H9 (cell line): ENCODE results near the gene PVR. TPM values are rescaled to one million over a fixed set of nuclear protein-coding genes. Genes with fewer than 3 reads are reported as not detected.

ENCODE experiments used
- DNase-seq: peaks from one replicate; pipeline ENCODE4 v3.0.0-alpha.2; 2017
- H2AFZ ChIP-seq: one replicate; pipeline ENCODE4 v1.6.1; 2013; ENCODE audit warnings: mild to moderate bottlenecking, low read length, control low read depth, moderate library complexity
- H2AK5ac ChIP-seq: 2 replicates; pipeline ENCODE4 v1.6.1; 2013; ENCODE audit warnings: low read length, control low read depth, mixed read lengths; ENCODE audit not compliant: insufficient read length
- H2BK120ac ChIP-seq: one replicate; pipeline ENCODE4 v1.6.1; 2013; ENCODE audit warnings: low read depth, mild to moderate bottlenecking, low read length, control low read depth, inconsistent platforms; ENCODE audit not compliant: poor library complexity, severe bottlenecking
- H2BK12ac ChIP-seq: 2 replicates; pipeline ENCODE4 v1.6.1; 2013; ENCODE audit warnings: low read length, control low read depth, mixed read lengths, low read depth; ENCODE audit not compliant: insufficient read length
- H2BK15ac ChIP-seq: 2 replicates; pipeline ENCODE4 v1.6.1; 2013; ENCODE audit warnings: low read depth, low read length, control low read depth
- H2BK20ac ChIP-seq: one replicate; pipeline ENCODE4 v1.6.1; 2013; ENCODE audit warnings: low read depth, mild to moderate bottlenecking, low read length, control low read depth, inconsistent platforms; ENCODE audit not compliant: poor library complexity, severe bottlenecking
- H2BK5ac ChIP-seq: 2 replicates; pipeline ENCODE4 v1.6.1; 2013; ENCODE audit warnings: low read length, control low read depth, mixed read lengths; ENCODE audit not compliant: insufficient read length
- H3K14ac ChIP-seq: 2 replicates; pipeline ENCODE4 v1.6.1; 2013; ENCODE audit warnings: low read length, control low read depth; ENCODE audit not compliant: insufficient read depth
- H3K18ac ChIP-seq: 2 replicates; pipeline ENCODE4 v1.6.1; 2013; ENCODE audit warnings: low read depth, mild to moderate bottlenecking, mixed read lengths, low read length, control low read depth; ENCODE audit not compliant: insufficient read length
- H3K23ac ChIP-seq: 2 replicates; pipeline ENCODE4 v1.6.1; 2013; ENCODE audit warnings: low read length, control low read depth, mixed read lengths, low read depth; ENCODE audit not compliant: insufficient read length
- H3K23me2 ChIP-seq: 2 replicates; pipeline ENCODE4 v1.6.1; 2013; ENCODE audit warnings: low read depth, mild to moderate bottlenecking, mixed read lengths, low read length, control low read depth; ENCODE audit not compliant: insufficient read length, poor library complexity, severe bottlenecking
- H3K27ac ChIP-seq: 2 replicates; pipeline ENCODE4 v1.5.1; 2013; ENCODE audit warnings: low read length, control low read depth, mixed read lengths, low read depth; ENCODE audit not compliant: insufficient read length
- H3K27me3 ChIP-seq: 2 replicates; pipeline ENCODE4 v1.6.1; 2013; ENCODE audit warnings: low read length, control low read depth, inconsistent platforms; ENCODE audit not compliant: insufficient read depth
- H3K4ac ChIP-seq: 2 replicates; pipeline ENCODE4 v1.6.1; 2013; ENCODE audit warnings: low read depth, mild to moderate bottlenecking, control low read depth, inconsistent platforms, low read length, moderate library complexity
- H3K4me1 ChIP-seq: 2 replicates; pipeline ENCODE4 v1.6.1; 2013; ENCODE audit warnings: low read length, control low read depth, inconsistent platforms; ENCODE audit not compliant: insufficient read depth
- H3K4me2 ChIP-seq: 2 replicates; pipeline ENCODE4 v1.6.1; 2013; ENCODE audit warnings: low read length, control low read depth, mixed read lengths; ENCODE audit not compliant: insufficient read length, insufficient read depth
- H3K56ac ChIP-seq: 2 replicates; pipeline ENCODE4 v1.6.1; 2013; ENCODE audit warnings: low read depth, mild to moderate bottlenecking, mixed read lengths, low read length, control low read depth; ENCODE audit not compliant: insufficient read length
- H3K79me1 ChIP-seq: 2 replicates; pipeline ENCODE4 v1.6.1; 2013; ENCODE audit warnings: low read depth, mild to moderate bottlenecking, moderate library complexity, low read length, control low read depth, inconsistent platforms; ENCODE audit not compliant: insufficient read depth, poor library complexity, severe bottlenecking
- H3K79me2 ChIP-seq: 2 replicates; pipeline ENCODE4 v1.6.1; 2013; ENCODE audit warnings: low read length, control low read depth, inconsistent platforms; ENCODE audit not compliant: insufficient read depth
- H3K9ac ChIP-seq: 2 replicates; pipeline ENCODE4 v1.6.1; 2013; ENCODE audit warnings: low read length, control low read depth, mixed read lengths; ENCODE audit not compliant: insufficient read length; ENCODE audit errors: extremely low read depth
- H3K9me3 ChIP-seq: one replicate; pipeline ENCODE4 v1.6.1; 2013; ENCODE audit warnings: low read depth, low read length, inconsistent platforms; ENCODE audit not compliant: control insufficient read depth
- H3T11ph ChIP-seq: one replicate; pipeline ENCODE4 v1.6.1; 2013; ENCODE audit warnings: mild to moderate bottlenecking, low read length, control low read depth, inconsistent platforms
- H4K20me1 ChIP-seq: one replicate; pipeline ENCODE4 v1.6.1; 2013; ENCODE audit not compliant: control insufficient read depth, insufficient read length, insufficient read depth
- H4K5ac ChIP-seq: 2 replicates; pipeline ENCODE4 v1.6.1; 2013; ENCODE audit warnings: low read depth, mild to moderate bottlenecking, mixed read lengths, low read length, control low read depth; ENCODE audit not compliant: insufficient read length
- H4K8ac ChIP-seq: replicated peaks from 2 replicates; pipeline ENCODE4 v1.6.1; 2013; ENCODE audit warnings: low read length, control low read depth, mixed read lengths, low read depth; ENCODE audit not compliant: insufficient read length
- H4K91ac ChIP-seq: 2 replicates; pipeline ENCODE4 v1.6.1; 2013; ENCODE audit warnings: low read depth, mild to moderate bottlenecking, moderate library complexity, mixed read lengths, low read length, control low read depth; ENCODE audit not compliant: insufficient read length
- H3K27ac Mint-ChIP-seq, 3 experiments: 2 replicates in 2 of 3; 3 replicates in 1 of 3; pipeline ENCODE4 v1.8.0; 2020 to 2021; ENCODE audit warnings: mixed read lengths in 3 of 3, mild to moderate bottlenecking in 1 of 3, moderate library complexity in 1 of 3
- H3K27me3 Mint-ChIP-seq: 2 replicates; pipeline ENCODE4 v1.8.0; 2021; ENCODE audit warnings: low read depth, mild to moderate bottlenecking, moderate library complexity, mixed read lengths
- H3K36me3 Mint-ChIP-seq, 3 experiments: 2 replicates in 2 of 3; 3 replicates in 1 of 3; pipeline ENCODE4 v1.8.0; 2020 to 2021; ENCODE audit warnings: low read depth in 3 of 3, mixed read lengths in 3 of 3; ENCODE audit not compliant: insufficient read depth in 1 of 3
- H3K4me1 Mint-ChIP-seq, 2 experiments: 2 replicates each; pipeline ENCODE4 v1.8.0; 2020; ENCODE audit warnings: mixed read lengths in 2 of 2
- H3K4me3 Mint-ChIP-seq, 2 experiments: 2 replicates in 1 of 2; 3 replicates in 1 of 2; pipeline ENCODE4 v1.8.0; 2020 to 2021; ENCODE audit warnings: mild to moderate bottlenecking in 2 of 2, mixed read lengths in 2 of 2, moderate library complexity in 1 of 2
- H3K9me3 Mint-ChIP-seq, 2 experiments: 2 replicates in 1 of 2; 3 replicates in 1 of 2; pipeline ENCODE4 v1.8.0; 2020; ENCODE audit warnings: mild to moderate bottlenecking in 2 of 2, mixed read lengths in 2 of 2, moderate library complexity in 1 of 2
- CTCF ChIP-seq: fragments of 200-600 bp; sonication (generic); conservative IDR thresholded peaks from 3 replicates; pipeline ENCODE4 v1.8.0; 2021; ENCODE audit warnings: antibody characterized with exemption, mild to moderate bottlenecking
- WGBS: extraction: QIAGEN DNeasy Blood & Tissue Kit; methylation state at CpG from one replicate; pipeline ENCODE4 v1.1.7; 2013; ENCODE audit warnings: missing lambda C conversion rate, low lambda C conversion rate, mixed read lengths; ENCODE audit not compliant: insufficient read length; ENCODE audit errors: extremely low coverage; 5-methylcytosine and 5-hydroxymethylcytosine counted together
- total RNA-seq: library from RNA; stranded (reverse); gene quantifications from 2 replicates; pipeline ENCODE4 v1.2.1, GENCODE V29; 2021

Gene PVR
- total RNA-seq, 1 experiment from 2014 or later: 29.2 TPM

GRCh38 chr19:44692379-44692721 is 48.6 kb downstream of the PVR start:
- H2AK5ac ChIP-seq: no peak overlapping the region
- no peak overlapping the region for H2BK12ac ChIP-seq
- H3K23me2 ChIP-seq: no peaks in the 10 kb centered on the region
- H3K27ac ChIP-seq: no peak overlapping the region
- H3K79me1 ChIP-seq: no peaks in the 10 kb centered on the region
- no peak overlapping the region for H4K8ac ChIP-seq
- Mint-ChIP-seq H3K27ac (no peak overlapping the region), H3K9me3 (no peaks in the 10 kb centered on the region), H3K36me3 (no peaks in the 10 kb centered on the region), H3K4me1 (peaks cover 16 to 18% of the 10 kb centered on the region in 2 experiments), H3K27me3 (peaks cover 8% of the 10 kb centered on the region), H3K4me3 (no peak overlapping the region)
- WGBS: no CpG with 5 or more reads among the region's 5 CpGs
- no peak overlapping the region for H2BK15ac ChIP-seq
- no peak overlapping the region for H3K4me2 ChIP-seq
- H3K4me1 ChIP-seq: no peaks in the 10 kb centered on the region
- no peak for DNase-seq
- no peak overlapping the region for H2BK120ac ChIP-seq
- H3T11ph ChIP-seq: no peak overlapping the region
- no peak overlapping the region for H3K4ac ChIP-seq
- no peaks in the 10 kb centered on the region for H4K20me1 ChIP-seq
- no peak overlapping the region for H2AFZ ChIP-seq
- no peak overlapping the region for H4K91ac ChIP-seq
- no peak for TF ChIP-seq CTCF
- no peaks in the 10 kb centered on the region for H3K79me2 ChIP-seq
- H3K18ac ChIP-seq: no peak overlapping the region
- no peaks in the 10 kb centered on the region for H3K9me3 ChIP-seq
- no peak overlapping the region for H3K23ac ChIP-seq
- no peak overlapping the region for H3K9ac ChIP-seq
- no peak overlapping the region for H4K5ac ChIP-seq
- no peak overlapping the region for H3K14ac ChIP-seq
- no peak overlapping the region for H2BK20ac ChIP-seq
- H3K56ac ChIP-seq: no peak overlapping the region
- H3K27me3 ChIP-seq: no peaks in the 10 kb centered on the region
- no peak overlapping the region for H2BK5ac ChIP-seq
